ENCODE data around the gene CHRNB4.

DNA sequence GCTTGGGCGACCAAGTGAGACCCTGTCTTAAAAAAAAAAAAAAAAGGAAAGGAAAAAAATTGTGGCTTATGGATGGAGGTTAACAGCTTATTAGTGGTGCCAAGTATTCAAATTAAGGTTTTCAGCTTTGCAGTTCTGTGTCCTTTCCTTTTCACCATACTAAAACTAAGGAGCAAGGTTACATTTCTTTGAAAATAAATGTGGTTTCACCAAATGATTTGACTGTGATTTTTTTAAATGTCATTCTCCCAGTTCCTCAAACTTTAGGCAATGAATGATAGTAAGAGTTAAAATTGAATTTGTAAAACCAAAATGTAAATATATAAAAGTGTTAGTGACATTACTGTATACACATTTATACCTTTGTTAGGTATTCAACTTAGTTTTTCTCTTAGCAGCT, 66.1 kb downstream of the CHRNB4 start:
- TF ChIP-seq CEBPB (IDR thresholded peaks at IDR 0.05; ENCODE audit: low read depth, low read length) (no peak), JUN (IDR thresholded peaks at IDR 0.05; ENCODE audit: low read depth, low read length) (no peak), POLR2A (IDR thresholded peaks at IDR 0.05; ENCODE audit: control extremely low read depth in 1 of 2, low read depth in 2 of 2, low read length in 2 of 2) (no peak), POU5F1 (IDR thresholded peaks at IDR 0.05; ENCODE audit: low read depth, low read length) (no peak), CHD2 (IDR thresholded peaks at IDR 0.05; ENCODE audit: low read length) (no peak), MAFK (IDR thresholded peaks at IDR 0.05; ENCODE audit: low read depth, low read length) (no peak), CBX5 (IDR thresholded peaks at IDR 0.05; ENCODE audit: low read depth, low read length) (no peak), POLR2AphosphoS5 (IDR thresholded peaks at IDR 0.05; ENCODE audit: low read depth, low read length) (no peak), EGR1 (IDR thresholded peaks at IDR 0.05; ENCODE audit: borderline replicate concordance, low read depth, low read length) (no peak)
- TF ChIP-seq, protein P1, sequence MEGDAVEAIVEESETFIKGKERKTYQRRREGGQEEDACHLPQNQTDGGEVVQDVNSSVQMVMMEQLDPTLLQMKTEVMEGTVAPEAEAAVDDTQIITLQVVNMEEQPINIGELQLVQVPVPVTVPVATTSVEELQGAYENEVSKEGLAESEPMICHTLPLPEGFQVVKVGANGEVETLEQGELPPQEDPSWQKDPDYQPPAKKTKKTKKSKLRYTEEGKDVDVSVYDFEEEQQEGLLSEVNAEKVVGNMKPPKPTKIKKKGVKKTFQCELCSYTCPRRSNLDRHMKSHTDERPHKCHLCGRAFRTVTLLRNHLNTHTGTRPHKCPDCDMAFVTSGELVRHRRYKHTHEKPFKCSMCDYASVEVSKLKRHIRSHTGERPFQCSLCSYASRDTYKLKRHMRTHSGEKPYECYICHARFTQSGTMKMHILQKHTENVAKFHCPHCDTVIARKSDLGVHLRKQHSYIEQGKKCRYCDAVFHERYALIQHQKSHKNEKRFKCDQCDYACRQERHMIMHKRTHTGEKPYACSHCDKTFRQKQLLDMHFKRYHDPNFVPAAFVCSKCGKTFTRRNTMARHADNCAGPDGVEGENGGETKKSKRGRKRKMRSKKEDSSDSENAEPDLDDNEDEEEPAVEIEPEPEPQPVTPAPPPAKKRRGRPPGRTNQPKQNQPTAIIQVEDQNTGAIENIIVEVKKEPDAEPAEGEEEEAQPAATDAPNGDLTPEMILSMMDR (IDR thresholded peaks at IDR 0.05; ENCODE audit: control extremely low read depth in 1 of 3, insufficient read depth in 1 of 3, low read depth in 1 of 3, low read length in 3 of 3) = no peak
- TF ChIP-seq, protein P2, sequence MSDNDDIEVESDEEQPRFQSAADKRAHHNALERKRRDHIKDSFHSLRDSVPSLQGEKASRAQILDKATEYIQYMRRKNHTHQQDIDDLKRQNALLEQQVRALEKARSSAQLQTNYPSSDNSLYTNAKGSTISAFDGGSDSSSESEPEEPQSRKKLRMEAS (IDR thresholded peaks at IDR 0.05) = no peak
- TF ChIP-seq, protein P3, sequence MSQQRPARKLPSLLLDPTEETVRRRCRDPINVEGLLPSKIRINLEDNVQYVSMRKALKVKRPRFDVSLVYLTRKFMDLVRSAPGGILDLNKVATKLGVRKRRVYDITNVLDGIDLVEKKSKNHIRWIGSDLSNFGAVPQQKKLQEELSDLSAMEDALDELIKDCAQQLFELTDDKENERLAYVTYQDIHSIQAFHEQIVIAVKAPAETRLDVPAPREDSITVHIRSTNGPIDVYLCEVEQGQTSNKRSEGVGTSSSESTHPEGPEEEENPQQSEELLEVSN (IDR thresholded peaks at IDR 0.05) = no peak
